NT2/D1 (cell line): ENCODE measurements around the gene IL20RB.
"Not testable (repeated sequence)": the region's sequence is repeated elsewhere in the genome, so short reads cannot be mapped to it uniquely, and the experiment has no call there.

Experiments used
- DNase-seq: peaks from one replicate; pipeline ENCODE4 v3.0.0-alpha.2; 2011; ENCODE audit warnings: low read depth, low spot score
- H3K27me3 ChIP-seq: 2 replicates; pipeline ENCODE4 v1.6.0; 2011; ENCODE audit warnings: mild to moderate bottlenecking; ENCODE audit not compliant: insufficient read length, insufficient read depth
- H3K36me3 ChIP-seq: 2 replicates; pipeline ENCODE4 v1.6.1; 2011; ENCODE audit warnings: mild to moderate bottlenecking, low read length, mixed read lengths; ENCODE audit not compliant: insufficient read depth, insufficient read length
- H3K4me1 ChIP-seq: 2 replicates; pipeline ENCODE4 v1.5.1; 2011; ENCODE audit not compliant: insufficient read depth, insufficient read length
- H3K4me3 ChIP-seq: 2 replicates; pipeline ENCODE4 v1.5.1; 2011; ENCODE audit warnings: low read depth; ENCODE audit not compliant: insufficient read length
- H3K9ac ChIP-seq: 2 replicates; pipeline ENCODE4 v1.6.0; 2011; ENCODE audit warnings: low read depth; ENCODE audit not compliant: insufficient read length
- H3K9me3 ChIP-seq: 2 replicates; pipeline ENCODE4 v1.5.1; 2011; ENCODE audit warnings: mild to moderate bottlenecking, low read length; ENCODE audit not compliant: insufficient read depth
- SUZ12 ChIP-seq: IDR thresholded peaks from 2 replicates; pipeline ENCODE4 v1.6.1; 2011; ENCODE audit not compliant: insufficient read length, insufficient read depth; ENCODE audit errors: extremely low read depth
- YY1 ChIP-seq: IDR thresholded peaks from 2 replicates; pipeline ENCODE4 v1.6.1; 2011; ENCODE audit not compliant: insufficient read length, insufficient read depth
- ZNF274 ChIP-seq: IDR thresholded peaks from 2 replicates; pipeline ENCODE4 v1.6.1; 2011; ENCODE audit warnings: mild to moderate bottlenecking, low read depth, low read length

Gene IL20RB

DNA sequence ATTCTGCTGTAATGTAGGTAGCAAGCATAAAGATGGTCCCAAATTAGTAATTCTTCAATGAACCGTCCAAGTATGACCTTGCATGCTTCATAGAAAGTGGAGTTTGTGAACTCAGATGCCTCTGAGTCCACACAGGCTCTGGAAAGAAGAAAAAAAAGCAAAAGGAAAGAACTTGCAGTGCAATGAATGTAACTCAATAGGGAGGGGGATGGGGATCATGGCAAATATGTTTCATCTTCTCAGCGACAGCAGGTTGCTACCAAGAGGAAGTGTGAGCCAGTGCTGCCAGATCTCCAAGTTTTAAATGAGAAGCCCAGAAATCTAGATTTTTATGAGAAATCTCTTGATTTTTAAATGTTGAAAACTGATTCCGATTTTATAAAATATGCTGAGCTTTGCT lies 50.3 kb downstream of the IL20RB start:
- Histone ChIP-seq H3K4me1 (no peaks in the 10 kb centered on the region), H3K9ac (no peak overlapping the region), H3K36me3 (peaks cover 2% of the 10 kb centered on the region), H3K9me3 (no peaks in the 10 kb centered on the region), H3K27me3 (no peaks in the 10 kb centered on the region), H3K4me3 (no peak overlapping the region)
- no peak for DNase-seq
- TF ChIP-seq SUZ12 (no peak), YY1 (no peak), ZNF274 (no peak)

DNA sequence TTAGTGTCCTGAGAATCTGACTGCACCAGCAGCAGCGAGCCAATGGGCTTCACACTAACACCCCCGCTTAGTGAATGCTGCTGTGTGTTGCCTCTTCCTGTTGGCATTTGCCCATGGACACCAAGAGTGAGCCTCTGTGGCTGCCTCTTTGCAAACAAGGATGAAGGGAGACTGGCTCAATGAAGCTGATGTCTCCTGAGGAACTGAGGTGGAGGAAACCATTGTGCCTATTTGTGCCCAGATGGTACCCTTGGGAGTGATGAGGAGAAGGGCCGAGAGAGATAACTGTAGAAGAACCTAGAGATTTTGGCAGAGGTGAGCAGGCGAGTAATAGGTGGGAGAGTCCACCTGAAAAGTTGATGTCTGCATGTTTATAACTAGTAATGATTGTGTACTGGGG lies 51.2 kb downstream of the IL20RB start:
- Histone ChIP-seq H3K4me3 (no peak overlapping the region), H3K9me3 (no peaks in the 10 kb centered on the region), H3K27me3 (no peaks in the 10 kb centered on the region), H3K36me3 (peaks cover 2% of the 10 kb centered on the region), H3K9ac (no peak overlapping the region), H3K4me1 (no peaks in the 10 kb centered on the region)
- TF ChIP-seq YY1 (no peak), ZNF274 (no peak), SUZ12 (no peak)
- no peak for DNase-seq

DNA sequence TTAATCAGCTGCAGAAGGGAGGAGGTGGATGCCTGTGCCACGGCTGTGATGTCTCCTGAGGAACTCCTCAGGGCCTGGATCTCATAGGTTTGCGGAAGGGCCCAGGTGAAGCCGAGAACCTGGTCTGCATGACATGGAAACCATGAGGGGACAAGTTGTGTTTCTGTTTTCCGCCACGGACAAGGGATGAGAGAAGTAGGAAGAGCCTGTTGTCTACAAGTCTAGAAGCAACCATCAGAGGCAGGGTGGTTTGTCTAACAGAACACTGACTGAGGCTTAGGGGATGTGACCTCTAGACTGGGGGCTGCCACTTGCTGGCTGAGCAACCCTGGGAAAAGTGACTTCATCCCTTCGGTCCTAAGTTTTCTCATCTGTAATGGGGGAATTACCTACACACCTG lies 52.4 kb downstream of the IL20RB start:
- Histone ChIP-seq H3K36me3 (peaks cover 2% of the 10 kb centered on the region), H3K9me3 (no peaks in the 10 kb centered on the region), H3K9ac (no peak overlapping the region), H3K4me1 (no peaks in the 10 kb centered on the region), H3K4me3 (no peak overlapping the region), H3K27me3 (no peaks in the 10 kb centered on the region)
- DNase-seq, result no peak
- TF ChIP-seq ZNF274 (no peak), YY1 (no peak), SUZ12 (no peak)

DNA sequence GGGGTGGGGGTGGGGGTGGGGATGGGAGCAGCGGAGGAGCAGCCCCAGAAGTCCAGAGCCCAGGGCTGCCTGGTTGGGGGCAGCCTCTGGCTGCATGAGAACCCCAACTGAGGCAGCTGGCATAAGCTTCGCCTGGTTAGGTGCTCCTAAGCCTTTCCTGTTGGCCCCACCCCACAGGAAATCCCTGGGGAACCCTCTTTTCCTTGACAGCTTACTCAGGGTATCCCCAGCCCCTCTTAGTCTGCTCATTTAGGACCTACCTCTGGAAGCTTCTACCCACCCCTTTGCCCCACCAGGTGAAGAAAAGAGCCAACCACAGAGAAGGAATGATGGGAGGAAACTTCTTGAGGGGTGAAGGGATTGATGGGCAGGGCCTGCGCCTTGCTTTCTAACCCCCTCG lies 53.4 kb downstream of the IL20RB start:
- H3K4me3 ChIP-seq, result no peak overlapping the region
- H3K36me3 ChIP-seq, result peaks cover 2% of the 10 kb centered on the region
- no peaks in the 10 kb centered on the region for H3K27me3 ChIP-seq
- H3K9me3 ChIP-seq, result no peaks in the 10 kb centered on the region
- H3K4me1 ChIP-seq, result no peaks in the 10 kb centered on the region
- H3K9ac ChIP-seq, result no peak overlapping the region
- DNase-seq, result no peak
- TF ChIP-seq YY1 (no peak), SUZ12 (no peak), ZNF274 (no peak)

DNA sequence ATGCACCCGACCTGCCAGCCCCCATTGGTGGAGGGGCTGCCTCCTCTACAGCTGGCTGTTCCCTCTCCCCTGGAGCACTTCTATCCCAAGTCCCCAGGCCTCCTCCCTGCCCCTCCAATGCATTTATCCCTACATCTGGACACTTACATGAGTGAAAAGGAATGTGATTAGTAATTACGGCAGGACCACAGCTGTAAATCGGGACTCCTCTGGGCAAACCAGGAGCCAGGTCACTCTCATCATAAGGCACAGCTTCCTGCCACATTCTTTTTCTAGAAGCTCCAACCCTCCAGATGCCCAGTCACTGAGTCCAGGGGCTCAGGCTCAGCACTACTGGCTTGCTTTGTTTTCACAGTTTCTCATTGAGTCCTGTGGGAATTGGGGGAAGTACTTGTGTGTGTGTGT lies 54.3 kb downstream of the IL20RB start:
- no peak overlapping the region for H3K9ac ChIP-seq
- no peak overlapping the region for H3K4me3 ChIP-seq
- no peaks in the 10 kb centered on the region for H3K4me1 ChIP-seq
- no peak for DNase-seq
- H3K27me3 ChIP-seq, result no peaks in the 10 kb centered on the region
- H3K36me3 ChIP-seq, result peaks cover 2% of the 10 kb centered on the region
- no peak for TF ChIP-seq ZNF274
- no peak for TF ChIP-seq YY1
- no peak for TF ChIP-seq SUZ12
- H3K9me3 ChIP-seq, result no peaks in the 10 kb centered on the region

DNA sequence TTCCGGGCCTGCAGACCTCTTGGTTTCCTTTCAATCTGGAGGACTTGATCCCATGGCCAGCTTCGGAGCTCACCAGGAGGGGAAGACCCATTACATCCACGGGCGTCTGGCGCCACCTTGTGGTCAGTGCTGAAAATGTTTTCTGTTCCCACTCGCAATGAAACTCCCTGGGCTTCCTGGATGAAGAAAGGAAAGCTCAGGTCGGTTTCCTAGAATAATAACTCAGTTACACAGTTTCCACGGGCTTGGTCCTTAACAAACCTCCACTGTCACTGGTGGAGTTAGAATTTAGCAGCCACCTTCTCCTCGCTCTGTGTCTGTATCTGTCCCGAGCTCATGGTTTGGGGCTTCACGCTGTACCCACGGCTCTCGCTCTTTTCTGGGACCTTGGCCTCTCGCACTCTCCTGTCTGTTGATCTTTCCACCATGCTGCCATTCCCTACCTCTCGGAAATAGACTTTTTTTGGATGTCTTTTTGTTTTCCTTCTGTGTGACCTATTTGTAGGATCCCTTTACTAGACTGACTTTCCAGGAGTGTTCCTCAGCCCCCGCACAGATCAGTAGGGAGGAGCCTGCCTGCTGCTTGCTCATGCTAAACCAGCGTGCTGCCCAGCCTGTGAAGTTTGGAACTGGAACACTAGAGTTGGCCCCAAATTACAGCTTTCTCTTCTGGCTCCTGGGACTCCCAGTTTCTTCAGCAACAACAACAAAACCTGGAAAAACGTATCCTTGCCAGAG lies 56.3 kb downstream of the IL20RB start:
- peak overlapping the region; percentile 54 for H3K9ac ChIP-seq
- TF ChIP-seq YY1, result no peak
- no peak for TF ChIP-seq SUZ12
- TF ChIP-seq ZNF274, result no peak
- H3K9me3 ChIP-seq, result no peaks in the 10 kb centered on the region
- peak overlapping the region; percentile 32 for H3K4me3 ChIP-seq
- no peaks in the 10 kb centered on the region for H3K4me1 ChIP-seq
- H3K27me3 ChIP-seq, result no peaks in the 10 kb centered on the region
- peaks cover 2% of the 10 kb centered on the region for H3K36me3 ChIP-seq
- peak; percentile 82 for DNase-seq

DNA sequence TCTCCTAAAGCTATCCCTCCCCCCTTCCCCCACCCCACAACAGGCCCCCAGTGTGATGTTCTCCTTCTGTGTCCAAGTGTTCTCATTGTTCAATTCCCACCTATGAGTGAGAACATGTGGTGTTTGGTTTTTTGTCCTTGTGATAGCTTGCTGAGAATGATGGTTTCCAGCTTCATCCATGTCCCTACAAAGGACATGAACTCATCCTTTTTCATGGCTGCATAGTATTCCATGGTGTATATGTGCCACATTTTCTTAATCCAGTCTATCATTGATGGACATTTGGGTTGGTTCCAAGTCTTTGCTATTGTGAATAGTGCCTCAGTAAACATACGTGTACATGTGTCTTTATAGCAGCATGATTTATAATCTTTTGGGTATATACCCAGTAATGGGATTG lies 59.5 kb downstream of the IL20RB start:
- H3K9me3 ChIP-seq, H3K9ac ChIP-seq, H3K27me3 ChIP-seq, H3K36me3 ChIP-seq, H3K4me3 ChIP-seq, H3K4me1 ChIP-seq, DNase-seq: not testable (repeated sequence)

DNA sequence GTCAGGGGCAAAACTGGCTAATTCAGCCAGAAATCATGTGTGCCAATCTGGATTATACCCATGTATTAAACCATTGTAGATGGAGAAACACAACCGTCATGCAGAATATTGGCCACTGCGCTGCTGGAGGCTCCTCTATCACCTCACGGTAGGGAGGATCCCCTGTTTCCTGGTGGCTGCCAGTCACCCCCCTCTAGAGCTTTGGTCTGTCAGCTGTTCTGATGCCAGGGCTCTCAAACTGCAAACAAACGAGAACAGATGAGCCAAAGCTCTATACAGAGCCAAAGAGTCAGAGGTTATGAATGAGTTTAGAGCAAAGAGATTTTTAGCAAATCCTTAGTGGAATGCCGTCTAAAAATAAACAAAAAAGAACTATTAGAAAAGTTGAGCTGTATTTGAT lies 62.5 kb downstream of the IL20RB start:
- Histone ChIP-seq H3K36me3 (no peaks in the 10 kb centered on the region), H3K9me3 (no peaks in the 10 kb centered on the region), H3K9ac (no peak overlapping the region), H3K4me3 (no peak overlapping the region), H3K27me3 (no peaks in the 10 kb centered on the region), H3K4me1 (no peaks in the 10 kb centered on the region)
- TF ChIP-seq SUZ12 (no peak), YY1 (no peak), ZNF274 (no peak)
- DNase-seq, result no peak
